Testis (tissue), 5 donors: ENCODE results near the gene PDE1A. TPM values are rescaled to one million over a fixed set of nuclear protein-coding genes. Genes with fewer than 3 reads are reported as not detected.
A peak's percentile ranks its signal among the peaks of the same experiment; 100 is the strongest.

Experiments
- DNase-seq: peaks from one replicate; pipeline ENCODE4 v3.0.0-alpha.2; 2019
- H3K27ac ChIP-seq, 2 donors: fragments of 200-600 bp; sonication (generic); one replicate each; pipeline ENCODE4 v1.5.1; 2019
- H3K27me3 ChIP-seq: fragments of 200-600 bp; sonication (generic); one replicate; pipeline ENCODE4 v1.5.1; 2019
- H3K36me3 ChIP-seq: fragments of 200-600 bp; sonication (generic); one replicate; pipeline ENCODE4 v1.5.1; 2017; ENCODE audit warnings: low read depth; ENCODE audit errors: missing control alignments
- H3K4me1 ChIP-seq: fragments of 200-600 bp; sonication (generic); one replicate; pipeline ENCODE4 v1.5.1; 2019
- H3K4me3 ChIP-seq, 2 donors: fragments of 200-600 bp; sonication (generic); one replicate each; pipeline ENCODE4 v1.5.1; 2017 to 2019
- H3K9me3 ChIP-seq: fragments of 200-600 bp; sonication (generic); one replicate; pipeline ENCODE4 v1.5.1; 2017
- CTCF ChIP-seq, 3 experiments: fragments of 450-650 bp in 2 of 3; fragments of 200-600 bp in 1 of 3; sonication (generic) in 1 of 3; IDR thresholded peaks; one replicate each; pipeline ENCODE4 v1.5.1; 2016 to 2019; ENCODE audit warnings: antibody characterized with exemption in 3 of 3, mild to moderate bottlenecking in 2 of 3, moderate library complexity in 1 of 3
- POLR2A ChIP-seq: fragments of 450-650 bp; IDR thresholded peaks from one replicate; pipeline ENCODE4 v1.6.1; 2017; ENCODE audit warnings: antibody characterized with exemption, mild to moderate bottlenecking, moderate library complexity
- WGBS, 2 donors: methylation state at CpG; one replicate each; pipeline ENCODE4 v1.1.5; 2018; 5-methylcytosine and 5-hydroxymethylcytosine counted together
- intact Hi-C: fragments of 100-400 bp; cut with DNase I; formaldehyde crosslinking; loops from one replicate; pipeline ENCODE4 v1.15.1; 2023; ENCODE audit warnings: low total_unique reads
- long read RNA-seq, 2 donors: transcript quantifications; one replicate each; lab custom pipeline, GENCODE V29; 2026
- polyA plus RNA-seq: library from polyadenylated mRNA; stranded (reverse); fragments of 350-450 nt; fragmentation: Illumina TruSeq; extraction: RNeasy Lipid Tissue Mini Kit (QIAGEN cat#74804); gene quantifications from one replicate; pipeline ENCODE4 v1.2.3, GENCODE V29; 2014; ENCODE audit warnings: low read depth, low replicate concordance; ENCODE audit not compliant: insufficient read depth
- total RNA-seq, 2 donors: library from RNA; depleted of rRNA; stranded (reverse); fragments of >200 nt; gene quantifications; one replicate each; pipeline ENCODE4 v1.2.3, GENCODE V29; 2016

PDE1A gene
- total RNA-seq (10 to 100 TPM; 15.2 to 29.8 TPM), polyA plus RNA-seq (45.0 TPM)
- long read RNA-seq, donor 1, partial matches to known transcripts, result 0 of 3 reads
- long read RNA-seq, donor 1, other reads (novel, unspliced or antisense), result 0 of 3 reads
- long read RNA-seq, donor 2, partial matches to known transcripts, result 0 of 4 reads
- long read RNA-seq, donor 2, other reads (novel, unspliced or antisense), result 0 of 4 reads

- peak within 1 kb of the TSS in 1 of 2 donors; percentile 34 for H3K27ac ChIP-seq
- DNase-seq, result no peak
- 23 to 40% methylated on average over 3 of the region's 3 CpGs for WGBS, 2 donors
Observed at GRCh38 chr2:182426918-182427240, at the start of gene PDE1A. Gene PDE1A, minus strand, starts transcription at chr2:182427036.

GRCh38 chr2:182473635-182474034, 46.8 kb upstream of the PDE1A start:
- H3K36me3 ChIP-seq, result no peaks in the 10 kb centered on the region
- H3K4me1 ChIP-seq, result no peaks in the 10 kb centered on the region
- DNase-seq, result no peak
- WGBS, 2 donors, result 97 to 98% methylated on average over 4 of the region's 4 CpGs
- H3K27me3 ChIP-seq, result no peaks in the 10 kb centered on the region
- H3K27ac ChIP-seq, result no peak overlapping the region
- intact Hi-C loops, result no loop called here
- TF ChIP-seq CTCF (IDR thresholded peaks at IDR 0.05) (no peak), POLR2A (no peak)
- H3K9me3 ChIP-seq, result no peaks in the 10 kb centered on the region
- H3K4me3 ChIP-seq, result no peak overlapping the region

More at GRCh38 chr2:182426918-182427240, at the start of gene PDE1A:
- no peaks in the 10 kb centered on the region for H3K4me1 ChIP-seq
- H3K4me3 ChIP-seq, result peak within 1 kb of the TSS; percentile 3 to 19
- TF ChIP-seq CTCF (IDR thresholded peaks at IDR 0.05), result no peak
- no peak for TF ChIP-seq POLR2A
- intact Hi-C loops, result no loop called here
- no peaks in the 10 kb centered on the region for H3K9me3 ChIP-seq
- H3K27me3 ChIP-seq, result no peaks in the 10 kb centered on the region
- no peaks in the 10 kb centered on the region for H3K36me3 ChIP-seq

- Histone ChIP-seq H3K36me3 (no peaks in the 10 kb centered on the region), H3K27ac (no peak overlapping the region), H3K27me3 (no peaks in the 10 kb centered on the region), H3K4me3 (no peak overlapping the region), H3K9me3 (no peaks in the 10 kb centered on the region), H3K4me1 (no peaks in the 10 kb centered on the region)
- TF ChIP-seq POLR2A (no peak), CTCF (IDR thresholded peaks at IDR 0.05) (no peak)
- 18 to 43% methylated on average over 1 of the region's 1 CpG for WGBS, 2 donors
- no peak for DNase-seq
- intact Hi-C loops, result no loop called here
Observed at GRCh38 chr2:182463760-182464159, 36.9 kb upstream of the PDE1A start.

- H3K27me3 ChIP-seq, result no peaks in the 10 kb centered on the region
- H3K4me1 ChIP-seq, result no peaks in the 10 kb centered on the region
- no peaks in the 10 kb centered on the region for H3K36me3 ChIP-seq
- no peak overlapping the region for H3K4me3 ChIP-seq
- DNase-seq, result no peak
- intact Hi-C loops, result no loop called here
- 60 to 65% methylated on average over 4 of the region's 4 CpGs for WGBS, 2 donors
- TF ChIP-seq CTCF (IDR thresholded peaks at IDR 0.05) (no peak), POLR2A (no peak)
- no peaks in the 10 kb centered on the region for H3K9me3 ChIP-seq
- H3K27ac ChIP-seq, result no peak overlapping the region
Observed at GRCh38 chr2:182456784-182457183, 29.9 kb upstream of the PDE1A start.

GRCh38 chr2:182452456-182452990, 25.7 kb upstream of the PDE1A start:
- Histone ChIP-seq H3K4me1 (no peaks in the 10 kb centered on the region), H3K4me3 (no peak overlapping the region), H3K27me3 (no peaks in the 10 kb centered on the region), H3K9me3 (no peaks in the 10 kb centered on the region), H3K27ac (no peak overlapping the region), H3K36me3 (no peaks in the 10 kb centered on the region)
- 95 to 97% methylated on average over 2 of the region's 2 CpGs for WGBS, 2 donors
- intact Hi-C loops, result no loop called here
- DNase-seq, result no peak
- TF ChIP-seq CTCF (IDR thresholded peaks at IDR 0.05), result no peak
- no peak for TF ChIP-seq POLR2A
